Panc1 (cell line): ENCODE measurements around the gene DIAPH3. TPM values are rescaled to one million over a fixed set of nuclear protein-coding genes. Genes with fewer than 3 reads are reported as not detected.

Experiments
- ATAC-seq: fragments of 200-7000 bp; cut with Tn5 transposase; 2 replicates; pipeline ENCODE4 v1.9.1; 2020; ENCODE audit warnings: mild to moderate bottlenecking, moderate library complexity
- BruUV-seq: library from RNA; stranded (reverse); fragments of 400-500 nt; replicated peaks from 2 replicates; lab custom pipeline; 2021; lab: Mats Ljungman, UMichigan
- CTCF ChIA-PET: fragments of 300-600 bp; sonication (Branson Sonifier 250); formaldehyde crosslinking; loops from one replicate; lab custom pipeline; 2022; ENCODE audit warnings: antibody characterized with exemption; lab: Charles Lee
- POLR2A ChIA-PET: fragments of 300-600 bp; sonication (Branson Sonifier 250); formaldehyde crosslinking; loops from one replicate; lab custom pipeline; 2022; ENCODE audit warnings: antibody characterized with exemption; lab: Charles Lee
- DNase-seq: peaks from one replicate; pipeline ENCODE4 v3.0.0-alpha.2; 2010; ENCODE audit warnings: low read depth, low spot score
- H3K27ac ChIP-seq: 2 replicates; pipeline ENCODE4 v1.5.1; 2011; ENCODE audit warnings: mild to moderate bottlenecking, low read length, inconsistent platforms
- H3K27me3 ChIP-seq: fragments of 200-500 bp; sonication (Bioruptor generic); 2 replicates; pipeline ENCODE4 v1.6.0; 2014; ENCODE audit warnings: low read length, inconsistent platforms; ENCODE audit not compliant: control insufficient read depth, insufficient read depth
- H3K36me3 ChIP-seq: fragments of 200-500 bp; sonication (Bioruptor generic); 2 replicates; pipeline ENCODE4 v1.5.1; 2014; ENCODE audit warnings: inconsistent platforms, mild to moderate bottlenecking, low read length, moderate library complexity; ENCODE audit not compliant: control insufficient read depth, insufficient read depth
- H3K4me1 ChIP-seq: 2 replicates; pipeline ENCODE4 v1.5.1; 2011; ENCODE audit warnings: inconsistent platforms, mild to moderate bottlenecking, low read length, moderate library complexity; ENCODE audit not compliant: control insufficient read depth, insufficient read depth
- H3K4me3 ChIP-seq, 2 experiments: 2 replicates each; pipeline ENCODE4 v1.5.1; 2011 to 2012; ENCODE audit warnings: low read depth in 2 of 2, low read length in 2 of 2, mild to moderate bottlenecking in 2 of 2, inconsistent platforms in 1 of 2, moderate library complexity in 1 of 2
- H3K9me3 ChIP-seq: fragments of 200-500 bp; sonication (Bioruptor generic); 2 replicates; pipeline ENCODE4 v1.5.1; 2014; ENCODE audit warnings: low read depth, mild to moderate bottlenecking, inconsistent platforms, low read length, moderate library complexity; ENCODE audit not compliant: control insufficient read depth, insufficient read depth
- POLR2AphosphoS5 ChIP-seq: IDR thresholded peaks from 2 replicates; pipeline ENCODE4 v1.6.1; 2012; ENCODE audit warnings: mild to moderate bottlenecking, low read depth, low read length, moderate library complexity
- SIN3A ChIP-seq: IDR thresholded peaks from 2 replicates; pipeline ENCODE4 v1.6.1; 2012; ENCODE audit warnings: low read depth, mild to moderate bottlenecking, low read length, moderate library complexity, borderline replicate concordance; ENCODE audit not compliant: insufficient read depth
- TCF7L2 ChIP-seq: IDR thresholded peaks from 2 replicates; pipeline ENCODE4 v1.6.1; 2011; ENCODE audit warnings: mild to moderate bottlenecking, low read depth, low read length, inconsistent platforms
- in situ Hi-C: cut with HindIII; loops from 2 replicates; pipeline ENCODE4 v1.10.0; 2016; ENCODE audit warnings: low sequenced_read_pairs, low pct_unique_long_range_greater_than_20kb
- intact Hi-C: fragments of 100-400 bp; cut with micrococcal nuclease; formaldehyde crosslinking; loops from one replicate; pipeline ENCODE4 v1.10.0; 2022; ENCODE audit not compliant: unreplicated experiment
- total RNA-seq: library from RNA; stranded (reverse); gene quantifications from one replicate; pipeline ENCODE4 v1.2.1, GENCODE V29; 2021; ENCODE audit not compliant: unreplicated experiment
- TF ChIP-seq, protein P1 (sequence below), 2 experiments: IDR thresholded peaks; 2 replicates each; pipeline ENCODE4 v1.6.1; 2011 to 2012; ENCODE audit warnings: low read depth in 2 of 2, control low read depth in 1 of 2, low read length in 1 of 2, mild to moderate bottlenecking in 1 of 2, moderate library complexity in 1 of 2; ENCODE audit not compliant: insufficient read depth in 1 of 2
- TF ChIP-seq, protein P2 (sequence below): fragments of 450-650 bp; IDR thresholded peaks from 2 replicates; pipeline ENCODE4 v1.5.1; 2017; ENCODE audit warnings: mild to moderate bottlenecking

The DIAPH3 gene
- total RNA-seq, 1 experiment from 2014 or later: 15.4 TPM

DNA sequence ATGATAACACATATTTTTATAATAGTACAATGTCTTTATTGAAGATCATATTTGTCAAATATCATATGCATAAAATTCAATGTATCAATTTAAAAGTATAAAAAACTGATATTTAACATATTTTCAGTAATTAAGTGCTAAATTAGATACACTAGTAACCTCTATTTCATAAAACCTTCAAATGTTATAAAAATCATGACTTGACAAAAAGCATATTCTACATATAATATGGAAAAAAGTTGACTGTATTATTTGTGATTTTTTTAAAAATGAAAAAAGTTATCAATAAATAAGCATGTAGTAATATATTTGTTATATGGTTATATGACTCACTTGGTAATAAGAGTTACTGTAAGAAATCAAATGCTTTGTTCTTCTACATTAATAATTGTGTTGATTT, 356.9 kb downstream of the DIAPH3 start:
- POLR2A ChIA-PET: no interaction called here

DNA sequence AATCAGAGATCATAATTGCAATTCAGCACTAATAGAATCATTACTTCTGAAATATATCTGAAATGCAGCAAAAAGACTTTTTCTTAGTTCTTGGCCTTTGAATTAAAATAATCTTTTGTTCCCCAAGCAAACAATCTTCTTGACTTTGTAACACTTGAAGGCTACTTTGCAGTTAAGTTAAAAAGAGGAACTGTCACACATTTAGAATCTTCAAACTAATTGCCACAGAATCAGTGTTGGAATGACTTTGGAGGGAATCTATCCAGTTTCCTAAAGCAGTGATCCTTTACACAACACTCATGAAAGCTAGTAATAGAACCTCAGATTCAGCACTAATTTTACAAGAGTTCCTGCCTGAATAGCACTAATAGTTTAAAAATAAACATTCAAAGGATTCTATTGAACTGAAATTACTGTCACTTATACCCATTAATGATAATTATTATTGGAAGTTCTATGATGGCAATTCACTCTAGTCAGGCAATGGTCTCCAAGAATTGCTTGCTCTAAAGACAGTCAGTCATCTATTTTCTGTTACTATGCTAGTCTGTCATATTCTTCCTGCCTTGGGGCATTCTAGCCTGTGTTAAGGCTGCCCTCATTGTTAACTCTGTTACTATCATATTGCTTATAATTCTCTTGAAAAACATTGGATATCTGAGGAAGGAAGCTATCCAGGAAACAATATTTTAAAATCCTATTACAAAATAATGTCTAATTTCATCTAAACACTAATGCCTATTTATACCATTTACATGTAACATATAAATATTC, 362.4 kb downstream of the DIAPH3 start:
- ATAC-seq (no peak), DNase-seq (no peak)
- intact Hi-C loops (no loop called here), in situ Hi-C loops (no loop called here)
- H3K27ac ChIP-seq: no peak overlapping the region
- H3K4me1 ChIP-seq: no peaks in the 10 kb centered on the region
- BruUV-seq: no TSS peak
- no peaks in the 10 kb centered on the region for H3K27me3 ChIP-seq
- no peaks in the 10 kb centered on the region for H3K36me3 ChIP-seq
- ChIA-PET POLR2A (no interaction called here), CTCF (no interaction called here)
- no peak overlapping the region for H3K4me3 ChIP-seq
- no peaks in the 10 kb centered on the region for H3K9me3 ChIP-seq
- TF ChIP-seq TCF7L2 (no peak), SIN3A (no peak), POLR2AphosphoS5 (no peak)
- TF ChIP-seq, protein P1, sequence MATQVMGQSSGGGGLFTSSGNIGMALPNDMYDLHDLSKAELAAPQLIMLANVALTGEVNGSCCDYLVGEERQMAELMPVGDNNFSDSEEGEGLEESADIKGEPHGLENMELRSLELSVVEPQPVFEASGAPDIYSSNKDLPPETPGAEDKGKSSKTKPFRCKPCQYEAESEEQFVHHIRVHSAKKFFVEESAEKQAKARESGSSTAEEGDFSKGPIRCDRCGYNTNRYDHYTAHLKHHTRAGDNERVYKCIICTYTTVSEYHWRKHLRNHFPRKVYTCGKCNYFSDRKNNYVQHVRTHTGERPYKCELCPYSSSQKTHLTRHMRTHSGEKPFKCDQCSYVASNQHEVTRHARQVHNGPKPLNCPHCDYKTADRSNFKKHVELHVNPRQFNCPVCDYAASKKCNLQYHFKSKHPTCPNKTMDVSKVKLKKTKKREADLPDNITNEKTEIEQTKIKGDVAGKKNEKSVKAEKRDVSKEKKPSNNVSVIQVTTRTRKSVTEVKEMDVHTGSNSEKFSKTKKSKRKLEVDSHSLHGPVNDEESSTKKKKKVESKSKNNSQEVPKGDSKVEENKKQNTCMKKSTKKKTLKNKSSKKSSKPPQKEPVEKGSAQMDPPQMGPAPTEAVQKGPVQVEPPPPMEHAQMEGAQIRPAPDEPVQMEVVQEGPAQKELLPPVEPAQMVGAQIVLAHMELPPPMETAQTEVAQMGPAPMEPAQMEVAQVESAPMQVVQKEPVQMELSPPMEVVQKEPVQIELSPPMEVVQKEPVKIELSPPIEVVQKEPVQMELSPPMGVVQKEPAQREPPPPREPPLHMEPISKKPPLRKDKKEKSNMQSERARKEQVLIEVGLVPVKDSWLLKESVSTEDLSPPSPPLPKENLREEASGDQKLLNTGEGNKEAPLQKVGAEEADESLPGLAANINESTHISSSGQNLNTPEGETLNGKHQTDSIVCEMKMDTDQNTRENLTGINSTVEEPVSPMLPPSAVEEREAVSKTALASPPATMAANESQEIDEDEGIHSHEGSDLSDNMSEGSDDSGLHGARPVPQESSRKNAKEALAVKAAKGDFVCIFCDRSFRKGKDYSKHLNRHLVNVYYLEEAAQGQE (IDR thresholded peaks at IDR 0.05; ENCODE audit: insufficient read depth in 1 of 2, low read depth in 2 of 2, low read length in 1 of 2): no peak

More for the DNA sequence above, 356.9 kb downstream of the DIAPH3 start:
- no peak for DNase-seq
- H3K4me3 ChIP-seq: no peak overlapping the region
- no TSS peak for BruUV-seq
- in situ Hi-C loops: no loop called here
- H3K9me3 ChIP-seq: no peaks in the 10 kb centered on the region
- H3K36me3 ChIP-seq: no peaks in the 10 kb centered on the region
- H3K27me3 ChIP-seq: no peaks in the 10 kb centered on the region
- ATAC-seq: no peak
- CTCF ChIA-PET: no interaction called here
- no peaks in the 10 kb centered on the region for H3K4me1 ChIP-seq
- TF ChIP-seq, protein P2, sequence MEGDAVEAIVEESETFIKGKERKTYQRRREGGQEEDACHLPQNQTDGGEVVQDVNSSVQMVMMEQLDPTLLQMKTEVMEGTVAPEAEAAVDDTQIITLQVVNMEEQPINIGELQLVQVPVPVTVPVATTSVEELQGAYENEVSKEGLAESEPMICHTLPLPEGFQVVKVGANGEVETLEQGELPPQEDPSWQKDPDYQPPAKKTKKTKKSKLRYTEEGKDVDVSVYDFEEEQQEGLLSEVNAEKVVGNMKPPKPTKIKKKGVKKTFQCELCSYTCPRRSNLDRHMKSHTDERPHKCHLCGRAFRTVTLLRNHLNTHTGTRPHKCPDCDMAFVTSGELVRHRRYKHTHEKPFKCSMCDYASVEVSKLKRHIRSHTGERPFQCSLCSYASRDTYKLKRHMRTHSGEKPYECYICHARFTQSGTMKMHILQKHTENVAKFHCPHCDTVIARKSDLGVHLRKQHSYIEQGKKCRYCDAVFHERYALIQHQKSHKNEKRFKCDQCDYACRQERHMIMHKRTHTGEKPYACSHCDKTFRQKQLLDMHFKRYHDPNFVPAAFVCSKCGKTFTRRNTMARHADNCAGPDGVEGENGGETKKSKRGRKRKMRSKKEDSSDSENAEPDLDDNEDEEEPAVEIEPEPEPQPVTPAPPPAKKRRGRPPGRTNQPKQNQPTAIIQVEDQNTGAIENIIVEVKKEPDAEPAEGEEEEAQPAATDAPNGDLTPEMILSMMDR: no peak
- no peak for TF ChIP-seq SIN3A
- TF ChIP-seq POLR2AphosphoS5: no peak
- TF ChIP-seq TCF7L2: no peak
- TF ChIP-seq, protein P1 (IDR thresholded peaks at IDR 0.05; ENCODE audit: insufficient read depth in 1 of 2, low read depth in 2 of 2, low read length in 1 of 2): no peak
- intact Hi-C loops: no loop called here
- no peak overlapping the region for H3K27ac ChIP-seq
